Measurements from ENCODE around the gene SOX18.

Gene SOX18

DNA sequence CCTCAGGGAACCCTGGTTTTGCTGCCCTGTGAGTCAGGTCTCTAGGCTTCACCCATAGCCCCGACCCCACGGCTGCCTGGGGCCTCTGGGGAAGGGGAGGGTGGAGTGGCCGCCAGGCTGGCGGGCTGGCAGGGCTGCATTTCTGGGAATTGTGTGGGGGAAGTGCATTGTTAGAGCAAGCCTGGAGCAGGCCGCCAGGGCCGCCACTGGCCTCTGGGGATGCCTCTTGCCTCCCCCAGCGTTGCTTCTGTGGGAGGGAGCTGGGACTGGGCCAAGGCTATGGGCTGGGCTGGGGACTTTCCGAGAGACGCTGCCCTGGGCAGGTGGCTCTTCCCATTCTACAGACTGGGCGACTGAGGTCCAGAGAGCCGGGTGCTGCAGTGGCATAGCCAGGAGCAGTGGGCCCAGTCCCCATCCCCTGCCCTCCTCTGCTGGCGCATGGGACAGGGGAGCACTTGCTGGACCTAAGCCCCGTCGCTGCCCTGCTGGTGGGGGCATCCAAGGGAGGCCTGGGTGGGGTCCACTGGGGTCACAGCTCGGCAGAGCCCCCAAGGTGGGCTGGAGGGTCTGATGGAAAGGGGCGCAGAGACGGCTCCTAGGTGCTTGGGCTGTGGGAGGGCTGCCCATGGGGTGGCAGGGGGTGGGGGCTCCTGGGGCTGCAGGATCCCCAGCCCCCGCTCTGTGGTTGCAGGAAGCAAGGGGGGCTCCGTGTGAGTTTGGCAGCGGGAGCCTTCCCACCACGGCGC lies 6.6 kb upstream of the SOX18 start:
- no peaks in the 10 kb centered on the region for H3K9me3 ChIP-seq (ENCODE audit: insufficient read depth, low read length)
- no peak overlapping the region for H3K4me3 ChIP-seq (ENCODE audit: insufficient read length, low read depth)
- H3K36me3 ChIP-seq (ENCODE audit: insufficient read depth, insufficient read length, low read length) = no peaks in the 10 kb centered on the region
- DNase-seq (ENCODE audit: low read depth, low spot score) = no peak
- peaks cover 47% of the 10 kb centered on the region for H3K4me1 ChIP-seq (ENCODE audit: insufficient read depth, insufficient read length)
- TF ChIP-seq YY1 (IDR thresholded peaks at IDR 0.05; ENCODE audit: insufficient read depth, insufficient read length) (no peak), SUZ12 (IDR thresholded peaks at IDR 0.05; ENCODE audit: extremely low read depth, insufficient read depth, insufficient read length) (no peak), ZNF274 (IDR thresholded peaks at IDR 0.05; ENCODE audit: low read depth, low read length) (no peak)
- peak overlapping the region; percentile 38 for H3K9ac ChIP-seq (ENCODE audit: insufficient read length, low read depth)
- no peaks in the 10 kb centered on the region for H3K27me3 ChIP-seq (ENCODE audit: insufficient read depth, insufficient read length)

DNA sequence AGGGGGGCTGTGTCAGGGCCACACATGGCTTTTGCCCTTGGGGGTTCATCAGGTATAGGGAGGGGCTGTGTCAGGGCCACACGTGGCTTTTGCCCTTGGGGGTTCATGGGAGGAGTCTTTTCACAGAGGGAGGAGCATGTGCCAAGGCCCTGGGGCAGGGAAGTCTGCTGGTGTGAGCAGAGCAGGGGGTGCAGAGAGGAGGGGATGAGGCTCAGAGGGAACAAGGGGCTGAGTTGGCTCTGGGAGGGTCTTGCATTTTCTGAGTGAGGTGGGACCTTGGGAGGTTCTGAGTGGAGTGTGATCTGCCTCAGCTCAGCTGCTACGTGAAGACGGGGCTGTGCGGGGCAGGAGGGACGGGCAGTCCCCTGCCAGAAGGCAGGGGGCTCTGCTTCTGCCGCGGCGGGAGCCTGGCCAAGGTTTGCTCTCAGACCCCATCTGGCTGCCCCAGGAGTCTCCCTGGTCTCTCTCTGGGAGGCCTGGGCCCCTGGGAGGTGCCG lies 6.0 kb upstream of the SOX18 start:
- Histone ChIP-seq H3K9ac (ENCODE audit: insufficient read length, low read depth) (peak overlapping the region; percentile 7), H3K9me3 (ENCODE audit: insufficient read depth, low read length) (no peaks in the 10 kb centered on the region), H3K4me1 (ENCODE audit: insufficient read depth, insufficient read length) (peaks cover 49% of the 10 kb centered on the region), H3K4me3 (ENCODE audit: insufficient read length, low read depth) (no peak overlapping the region), H3K36me3 (ENCODE audit: insufficient read depth, insufficient read length, low read length) (no peaks in the 10 kb centered on the region), H3K27me3 (ENCODE audit: insufficient read depth, insufficient read length) (peaks cover under 1% of the 10 kb centered on the region)
- no peak for DNase-seq (ENCODE audit: low read depth, low spot score)
- TF ChIP-seq ZNF274 (IDR thresholded peaks at IDR 0.05; ENCODE audit: low read depth, low read length) (no peak), SUZ12 (IDR thresholded peaks at IDR 0.05; ENCODE audit: extremely low read depth, insufficient read depth, insufficient read length) (no peak), YY1 (IDR thresholded peaks at IDR 0.05; ENCODE audit: insufficient read depth, insufficient read length) (no peak)

DNA sequence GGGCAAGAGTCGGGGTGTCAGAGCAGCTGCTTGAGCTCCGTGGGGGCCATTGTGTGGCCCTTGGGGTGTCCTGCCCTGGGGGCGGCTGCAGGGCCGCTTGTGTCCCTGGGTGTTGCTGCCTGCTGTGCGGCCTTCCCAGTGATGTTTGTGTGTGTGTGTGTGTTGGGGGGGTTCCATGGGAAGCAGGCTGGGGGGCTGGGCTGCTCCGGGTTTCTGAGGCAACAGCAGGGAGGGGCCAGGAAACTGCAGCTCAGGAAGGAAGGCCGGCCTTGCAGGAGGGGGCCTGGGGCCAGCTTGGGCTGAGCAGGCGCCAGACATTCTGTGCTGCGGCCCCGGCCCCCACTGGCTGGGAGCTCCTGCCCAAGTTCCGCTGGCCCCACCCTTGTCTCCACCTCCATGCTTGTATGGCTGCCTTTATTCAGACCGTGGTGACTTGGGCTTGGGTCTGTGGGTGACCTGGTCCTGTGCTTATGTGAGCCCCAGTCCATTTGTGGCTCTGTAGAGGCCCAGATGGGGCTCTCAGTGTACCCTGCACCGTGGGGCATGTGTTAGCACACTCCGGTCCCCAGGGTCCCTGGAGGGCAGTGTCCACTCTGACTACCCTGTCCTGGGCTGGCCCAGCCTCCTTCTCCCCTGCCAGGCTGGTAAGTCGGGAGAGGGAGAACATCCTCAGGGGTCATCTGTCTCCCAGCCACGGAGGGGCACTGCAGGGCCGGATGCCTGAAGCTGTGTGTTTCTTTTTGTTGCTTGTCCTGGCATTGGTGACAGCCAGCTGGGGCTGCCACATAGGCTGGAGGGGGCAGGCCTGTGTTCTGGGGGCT lies 4.6 kb upstream of the SOX18 start:
- H3K27me3 ChIP-seq (ENCODE audit: insufficient read depth, insufficient read length) = peaks cover 8% of the 10 kb centered on the region
- DNase-seq (ENCODE audit: low read depth, low spot score) = no peak
- H3K9me3 ChIP-seq (ENCODE audit: insufficient read depth, low read length) = no peaks in the 10 kb centered on the region
- H3K4me1 ChIP-seq (ENCODE audit: insufficient read depth, insufficient read length) = peaks cover 51% of the 10 kb centered on the region
- no peaks in the 10 kb centered on the region for H3K36me3 ChIP-seq (ENCODE audit: insufficient read depth, insufficient read length, low read length)
- no peak overlapping the region for H3K4me3 ChIP-seq (ENCODE audit: insufficient read length, low read depth)
- peak overlapping the region; percentile 47 for H3K9ac ChIP-seq (ENCODE audit: insufficient read length, low read depth)
- TF ChIP-seq YY1 (IDR thresholded peaks at IDR 0.05; ENCODE audit: insufficient read depth, insufficient read length) (no peak), ZNF274 (IDR thresholded peaks at IDR 0.05; ENCODE audit: low read depth, low read length) (no peak), SUZ12 (IDR thresholded peaks at IDR 0.05; ENCODE audit: extremely low read depth, insufficient read depth, insufficient read length) (no peak)

DNA sequence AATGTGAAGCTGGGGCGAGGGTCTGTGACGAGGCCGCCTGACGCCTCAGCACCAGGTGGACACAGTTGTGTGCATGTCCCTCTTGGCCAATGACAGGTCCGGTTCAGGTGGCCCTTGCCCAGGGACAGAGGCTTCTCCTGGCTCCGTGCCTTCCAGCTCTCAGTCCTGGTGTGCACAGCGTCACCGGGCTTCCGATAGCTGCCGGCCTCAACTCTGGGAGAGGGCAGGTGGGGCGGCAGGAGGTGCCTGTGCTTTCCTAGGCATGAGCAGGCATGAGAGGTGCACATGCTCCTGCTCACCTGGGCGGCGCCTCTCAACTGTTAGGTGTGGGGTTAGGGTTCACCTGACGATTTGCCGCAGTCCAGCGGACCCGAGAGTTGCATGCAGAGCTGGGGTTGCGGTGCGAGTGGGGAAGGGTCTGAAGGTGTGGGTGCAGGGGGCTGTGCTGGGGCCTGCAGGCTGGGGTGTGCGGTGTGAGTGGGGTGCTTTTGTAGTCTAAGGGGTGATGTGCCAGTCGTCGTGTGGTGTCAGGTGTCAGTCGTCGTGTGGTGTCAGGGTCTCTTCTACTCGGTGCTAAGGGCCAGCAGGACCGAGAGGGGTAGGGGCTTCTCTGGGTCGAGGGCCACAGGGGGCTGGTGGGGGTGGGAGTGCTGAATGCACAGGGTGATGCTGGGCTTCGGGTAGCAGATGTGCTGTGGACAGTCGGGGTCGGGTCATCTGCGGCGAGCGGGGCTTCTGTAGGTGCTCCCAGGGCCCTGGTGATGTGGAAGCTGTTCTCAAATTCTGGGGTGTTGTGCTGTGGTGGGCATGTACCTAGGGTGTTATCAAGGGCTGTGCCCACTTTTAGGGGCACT lies 3.8 kb upstream of the SOX18 start:
- Histone ChIP-seq H3K27me3 (ENCODE audit: insufficient read depth, insufficient read length) (peaks cover 14% of the 10 kb centered on the region), H3K4me1 (ENCODE audit: insufficient read depth, insufficient read length) (peaks cover 50% of the 10 kb centered on the region), H3K9me3 (ENCODE audit: insufficient read depth, low read length) (no peaks in the 10 kb centered on the region), H3K4me3 (ENCODE audit: insufficient read length, low read depth) (no peak overlapping the region), H3K9ac (ENCODE audit: insufficient read length, low read depth) (no peak overlapping the region), H3K36me3 (ENCODE audit: insufficient read depth, insufficient read length, low read length) (no peaks in the 10 kb centered on the region)
- TF ChIP-seq YY1 (IDR thresholded peaks at IDR 0.05; ENCODE audit: insufficient read depth, insufficient read length) (no peak), ZNF274 (IDR thresholded peaks at IDR 0.05; ENCODE audit: low read depth, low read length) (no peak), SUZ12 (IDR thresholded peaks at IDR 0.05; ENCODE audit: extremely low read depth, insufficient read depth, insufficient read length) (no peak)
- no peak for DNase-seq (ENCODE audit: low read depth, low spot score)

GRCh38 chr20:64052326-64052722 lies 2.9 kb upstream of the SOX18 start:
- H3K9ac ChIP-seq (ENCODE audit: insufficient read length, low read depth) = no peak overlapping the region
- no peak for DNase-seq (ENCODE audit: low read depth, low spot score)

GRCh38 chr20:64051561-64052325 lies 2.3 kb upstream of the SOX18 start:
- no peak for DNase-seq (ENCODE audit: low read depth, low spot score)
- Histone ChIP-seq H3K4me1 (ENCODE audit: insufficient read depth, insufficient read length) (peaks cover 43% of the 10 kb centered on the region), H3K36me3 (ENCODE audit: insufficient read depth, insufficient read length, low read length) (peaks cover 3% of the 10 kb centered on the region), H3K4me3 (ENCODE audit: insufficient read length, low read depth) (no peak overlapping the region), H3K9me3 (ENCODE audit: insufficient read depth, low read length) (no peaks in the 10 kb centered on the region), H3K9ac (ENCODE audit: insufficient read length, low read depth) (peak overlapping the region; percentile 21), H3K27me3 (ENCODE audit: insufficient read depth, insufficient read length) (peaks cover 29% of the 10 kb centered on the region)
- TF ChIP-seq YY1 (IDR thresholded peaks at IDR 0.05; ENCODE audit: insufficient read depth, insufficient read length) = no peak

More at GRCh38 chr20:64052326-64052722, 2.9 kb upstream of the SOX18 start:
- Histone ChIP-seq H3K27me3 (ENCODE audit: insufficient read depth, insufficient read length) (peaks cover 23% of the 10 kb centered on the region), H3K9me3 (ENCODE audit: insufficient read depth, low read length) (no peaks in the 10 kb centered on the region), H3K4me3 (ENCODE audit: insufficient read length, low read depth) (no peak overlapping the region), H3K4me1 (ENCODE audit: insufficient read depth, insufficient read length) (peaks cover 48% of the 10 kb centered on the region), H3K36me3 (ENCODE audit: insufficient read depth, insufficient read length, low read length) (no peaks in the 10 kb centered on the region)
- TF ChIP-seq SUZ12 (IDR thresholded peaks at IDR 0.05; ENCODE audit: extremely low read depth, insufficient read depth, insufficient read length) = no peak

All from NT2/D1 (cell line).